AG09319 (cell line): ENCODE measurements around the gene DNAAF8.

Source experiments
- DNase-seq: peaks from one replicate; pipeline ENCODE4 v3.0.0-alpha.2; 2010; ENCODE audit warnings: low read depth; ENCODE audit errors: extremely low read depth
- TF ChIP-seq, protein P1 (sequence below): IDR thresholded peaks from 2 replicates; pipeline ENCODE4 v1.5.1; 2011; ENCODE audit warnings: low read depth, mild to moderate bottlenecking, inconsistent platforms, low read length, moderate library complexity

DNAAF8 gene

GRCh38 chr16:4750896-4751295 is 16.6 kb downstream of the DNAAF8 start:
- TF ChIP-seq, protein P1, sequence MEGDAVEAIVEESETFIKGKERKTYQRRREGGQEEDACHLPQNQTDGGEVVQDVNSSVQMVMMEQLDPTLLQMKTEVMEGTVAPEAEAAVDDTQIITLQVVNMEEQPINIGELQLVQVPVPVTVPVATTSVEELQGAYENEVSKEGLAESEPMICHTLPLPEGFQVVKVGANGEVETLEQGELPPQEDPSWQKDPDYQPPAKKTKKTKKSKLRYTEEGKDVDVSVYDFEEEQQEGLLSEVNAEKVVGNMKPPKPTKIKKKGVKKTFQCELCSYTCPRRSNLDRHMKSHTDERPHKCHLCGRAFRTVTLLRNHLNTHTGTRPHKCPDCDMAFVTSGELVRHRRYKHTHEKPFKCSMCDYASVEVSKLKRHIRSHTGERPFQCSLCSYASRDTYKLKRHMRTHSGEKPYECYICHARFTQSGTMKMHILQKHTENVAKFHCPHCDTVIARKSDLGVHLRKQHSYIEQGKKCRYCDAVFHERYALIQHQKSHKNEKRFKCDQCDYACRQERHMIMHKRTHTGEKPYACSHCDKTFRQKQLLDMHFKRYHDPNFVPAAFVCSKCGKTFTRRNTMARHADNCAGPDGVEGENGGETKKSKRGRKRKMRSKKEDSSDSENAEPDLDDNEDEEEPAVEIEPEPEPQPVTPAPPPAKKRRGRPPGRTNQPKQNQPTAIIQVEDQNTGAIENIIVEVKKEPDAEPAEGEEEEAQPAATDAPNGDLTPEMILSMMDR: no peak
- no peak for DNase-seq

DNA sequence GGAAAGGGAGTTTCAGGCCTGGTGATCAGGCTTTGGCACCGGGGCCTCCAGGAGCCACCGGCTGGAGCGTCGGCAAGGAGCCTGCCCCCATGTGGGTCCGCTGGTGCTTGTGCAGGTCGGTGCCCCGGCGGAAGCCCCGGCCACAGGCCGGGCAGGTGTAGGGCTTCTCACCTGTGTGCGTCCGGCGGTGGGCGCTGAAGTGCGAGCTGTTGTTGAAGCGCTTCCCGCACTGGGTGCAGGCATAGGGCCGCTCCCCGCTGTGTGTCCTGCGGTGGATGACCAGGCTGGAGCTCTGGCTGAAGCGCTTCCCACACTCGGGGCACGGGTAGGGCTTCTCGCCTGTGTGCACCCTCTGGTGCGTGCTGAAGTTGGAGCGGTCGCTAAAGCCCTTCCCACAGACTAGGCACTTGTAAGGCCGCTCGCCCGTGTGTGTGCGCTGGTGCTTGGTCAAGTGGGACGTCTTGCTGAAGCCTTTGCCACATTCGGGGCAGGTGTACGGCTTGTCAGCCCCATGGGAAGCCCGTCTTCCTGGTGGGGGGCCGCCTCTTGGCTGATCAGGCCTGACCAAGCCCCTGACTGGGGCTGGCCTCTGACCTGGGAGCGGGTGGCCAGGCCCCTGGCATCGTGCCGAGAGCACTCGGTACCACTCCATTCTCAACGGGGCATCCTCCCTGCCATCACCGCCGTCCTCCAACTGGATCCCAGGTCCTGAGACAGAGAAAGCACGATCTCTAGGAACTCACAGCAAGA is 18.2 kb downstream of the DNAAF8 start:
- no peak for DNase-seq
- TF ChIP-seq, protein P1: no peak

- DNase-seq: no peak
- TF ChIP-seq, protein P1: no peak
These were observed 18.9 kb downstream of the DNAAF8 start for GRCh38 chr16:4753227-4753626.

GRCh38 chr16:4754865-4755264 is 20.5 kb downstream of the DNAAF8 start:
- no peak for DNase-seq
- TF ChIP-seq, protein P1: no peak

- DNase-seq: no peak
- TF ChIP-seq, protein P1: no peak
These were observed 21.4 kb downstream of the DNAAF8 start for GRCh38 chr16:4755687-4756086.

DNA sequence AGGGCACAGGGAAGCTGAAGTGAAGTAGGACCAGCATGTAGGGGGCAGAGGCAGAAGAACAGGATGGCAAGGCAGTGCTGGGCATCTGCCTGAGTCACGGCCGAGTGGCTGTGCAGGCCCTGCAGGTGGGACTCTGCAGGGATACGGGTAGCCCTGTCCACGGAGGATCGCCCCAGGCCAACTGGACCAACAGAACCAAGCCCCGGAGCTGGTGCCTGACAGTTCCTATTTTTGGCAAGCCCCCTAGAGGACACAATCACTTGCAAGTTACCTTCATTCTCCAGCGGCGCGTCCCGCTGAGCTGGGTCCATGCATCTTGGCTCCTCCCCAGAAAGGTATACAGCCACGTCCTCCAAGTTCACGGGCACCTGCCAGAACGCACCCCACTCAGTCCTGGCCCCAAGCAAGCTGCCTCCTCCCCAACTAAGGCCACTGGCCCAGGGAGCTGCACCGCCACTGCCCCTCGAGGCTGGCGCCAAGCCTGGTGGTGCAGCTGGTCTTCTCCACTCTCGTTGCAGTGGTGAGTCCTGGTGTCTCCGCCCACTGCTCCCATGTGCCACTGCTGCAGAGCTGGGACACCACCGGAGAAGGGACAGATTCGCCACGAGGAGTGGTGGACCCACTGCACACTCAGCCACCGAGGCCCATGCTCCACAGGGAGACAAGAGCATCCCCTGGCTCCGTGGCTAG is 26.0 kb downstream of the DNAAF8 start:
- TF ChIP-seq, protein P1: no peak
- DNase-seq: no peak

GRCh38 chr16:4762205-4762604 is 27.9 kb downstream of the DNAAF8 start:
- DNase-seq: no peak
- TF ChIP-seq, protein P1: no peak
